ENCODE measurements around the gene PAX7.

The PAX7 gene

GRCh38 chr1:18731148-18731547, 100.5 kb downstream of the PAX7 start:
- TF ChIP-seq REST (IDR thresholded peaks at IDR 0.05; ENCODE audit: low read depth) (no peak), EGR1 (IDR thresholded peaks at IDR 0.05) (no peak), YY1 (IDR thresholded peaks at IDR 0.05; ENCODE audit: low read depth) (no peak), CREB1 (IDR thresholded peaks at IDR 0.05; ENCODE audit: low read depth) (no peak), MAX (IDR thresholded peaks at IDR 0.05) (no peak), TEAD4 (IDR thresholded peaks at IDR 0.05) (no peak), TAF1 (IDR thresholded peaks at IDR 0.05; ENCODE audit: low read depth) (no peak), CEBPB (IDR thresholded peaks at IDR 0.05) (no peak), RAD21 (IDR thresholded peaks at IDR 0.05; ENCODE audit: low read depth) (no peak), FOXM1 (IDR thresholded peaks at IDR 0.05; ENCODE audit: borderline replicate concordance, low read depth) (no peak), ZBTB7A (IDR thresholded peaks at IDR 0.05; ENCODE audit: low read depth) (no peak), USF1 (IDR thresholded peaks at IDR 0.05) (no peak), TCF12 (IDR thresholded peaks at IDR 0.05; ENCODE audit: low read depth) (no peak), EP300 (IDR thresholded peaks at IDR 0.05; ENCODE audit: borderline replicate concordance) (no peak), NFIC (IDR thresholded peaks at IDR 0.05) (no peak)

GRCh38 chr1:18731591-18732235, 101.1 kb downstream of the PAX7 start:
- TF ChIP-seq EP300 (IDR thresholded peaks at IDR 0.05; ENCODE audit: borderline replicate concordance) (no peak), NFIC (IDR thresholded peaks at IDR 0.05) (no peak), TAF1 (IDR thresholded peaks at IDR 0.05; ENCODE audit: low read depth) (no peak), CREB1 (IDR thresholded peaks at IDR 0.05; ENCODE audit: low read depth) (no peak), TEAD4 (IDR thresholded peaks at IDR 0.05) (no peak), USF1 (IDR thresholded peaks at IDR 0.05) (no peak)

GRCh38 chr1:18732686-18733085, 102.0 kb downstream of the PAX7 start:
- TF ChIP-seq TCF12 (IDR thresholded peaks at IDR 0.05; ENCODE audit: low read depth) (no peak), RAD21 (IDR thresholded peaks at IDR 0.05; ENCODE audit: low read depth) (no peak), CEBPB (IDR thresholded peaks at IDR 0.05) (no peak), CREB1 (IDR thresholded peaks at IDR 0.05; ENCODE audit: low read depth) (no peak), NFIC (IDR thresholded peaks at IDR 0.05) (no peak), ZBTB7A (IDR thresholded peaks at IDR 0.05; ENCODE audit: low read depth) (no peak), REST (IDR thresholded peaks at IDR 0.05; ENCODE audit: low read depth) (no peak), YY1 (IDR thresholded peaks at IDR 0.05; ENCODE audit: low read depth) (no peak), EP300 (IDR thresholded peaks at IDR 0.05; ENCODE audit: borderline replicate concordance) (no peak)

GRCh38 chr1:18734001-18734400, 103.4 kb downstream of the PAX7 start:
- TF ChIP-seq RAD21 (IDR thresholded peaks at IDR 0.05; ENCODE audit: low read depth), result no peak
- no peak for TF ChIP-seq YY1 (IDR thresholded peaks at IDR 0.05; ENCODE audit: low read depth)
- no peak for TF ChIP-seq CREB1 (IDR thresholded peaks at IDR 0.05; ENCODE audit: low read depth)
- TF ChIP-seq TEAD4 (IDR thresholded peaks at IDR 0.05), result no peak
- no peak for TF ChIP-seq ZBTB7A (IDR thresholded peaks at IDR 0.05; ENCODE audit: low read depth)
- no peak for TF ChIP-seq TAF1 (IDR thresholded peaks at IDR 0.05; ENCODE audit: low read depth)
- no peak for TF ChIP-seq CEBPB (IDR thresholded peaks at IDR 0.05)
- TF ChIP-seq EP300 (IDR thresholded peaks at IDR 0.05; ENCODE audit: borderline replicate concordance), result no peak
- no peak for TF ChIP-seq REST (IDR thresholded peaks at IDR 0.05; ENCODE audit: low read depth)
- TF ChIP-seq NFIC (IDR thresholded peaks at IDR 0.05), result no peak
- no peak for TF ChIP-seq FOXM1 (IDR thresholded peaks at IDR 0.05; ENCODE audit: borderline replicate concordance, low read depth)
- TF ChIP-seq EGR1 (IDR thresholded peaks at IDR 0.05), result no peak
- no peak for TF ChIP-seq MAX (IDR thresholded peaks at IDR 0.05)
- TF ChIP-seq USF1 (IDR thresholded peaks at IDR 0.05), result no peak
- no peak for TF ChIP-seq TCF12 (IDR thresholded peaks at IDR 0.05; ENCODE audit: low read depth)
